Endodermal cell (in vitro differentiated cells): ENCODE results near the gene PYURF. TPM values are rescaled to one million over a fixed set of nuclear protein-coding genes. Genes with fewer than 3 reads are reported as not detected.

Source experiments
- DNase-seq: peaks from one replicate; pipeline ENCODE4 v3.0.0-alpha.2; 2017
- H3K27ac ChIP-seq: 2 replicates; pipeline ENCODE4 v1.5.1; 2013; ENCODE audit warnings: mild to moderate bottlenecking, low read depth, low read length, moderate library complexity
- H3K27me3 ChIP-seq: 2 replicates; pipeline ENCODE4 v1.6.1; 2013; ENCODE audit warnings: mild to moderate bottlenecking, low read length, moderate library complexity; ENCODE audit not compliant: insufficient read depth, control insufficient read depth, poor library complexity, severe bottlenecking
- H3K36me3 ChIP-seq: 2 replicates; pipeline ENCODE4 v1.7.0; 2013; ENCODE audit warnings: mild to moderate bottlenecking, low read length, moderate library complexity; ENCODE audit not compliant: control insufficient read depth, insufficient read depth
- H3K4me1 ChIP-seq: one replicate; pipeline ENCODE4 v1.7.0; 2013; ENCODE audit warnings: low read length; ENCODE audit not compliant: control insufficient read depth, insufficient read depth
- H3K4me3 ChIP-seq: 2 replicates; pipeline ENCODE4 v1.5.1; 2013; ENCODE audit warnings: mild to moderate bottlenecking, low read length, moderate library complexity
- H3K9ac ChIP-seq: 2 replicates; pipeline ENCODE4 v1.6.1; 2013; ENCODE audit warnings: mild to moderate bottlenecking, low read length, moderate library complexity; ENCODE audit not compliant: poor library complexity, severe bottlenecking; ENCODE audit errors: extremely low read depth
- H3K9me3 ChIP-seq: 2 replicates; pipeline ENCODE4 v1.6.1; 2013; ENCODE audit warnings: mild to moderate bottlenecking, low read length, moderate library complexity; ENCODE audit not compliant: control insufficient read depth
- H3K27ac Mint-ChIP-seq: 2 replicates; pipeline ENCODE4 v1.8.0; 2020; ENCODE audit warnings: mixed read lengths
- H3K27me3 Mint-ChIP-seq: 2 replicates; pipeline ENCODE4 v1.8.0; 2021; ENCODE audit warnings: mild to moderate bottlenecking, mixed read lengths; ENCODE audit not compliant: insufficient read depth
- H3K36me3 Mint-ChIP-seq: 2 replicates; pipeline ENCODE4 v1.8.0; 2020; ENCODE audit warnings: low read depth, mixed read lengths
- H3K4me1 Mint-ChIP-seq: 2 replicates; pipeline ENCODE4 v1.8.0; 2020; ENCODE audit warnings: mixed read lengths
- H3K4me3 Mint-ChIP-seq: 2 replicates; pipeline ENCODE4 v1.8.0; 2020; ENCODE audit warnings: mild to moderate bottlenecking, moderate library complexity, mixed read lengths
- H3K9me3 Mint-ChIP-seq: 2 replicates; pipeline ENCODE4 v1.8.0; 2020; ENCODE audit warnings: mild to moderate bottlenecking, mixed read lengths
- CTCF ChIP-seq: fragments of 200-600 bp; sonication (generic); conservative IDR thresholded peaks from 2 replicates; pipeline ENCODE4 v1.5.0; 2021; ENCODE audit warnings: antibody characterized with exemption, mild to moderate bottlenecking
- WGBS, 2 experiments: methylation state at CpG; one replicate each; pipeline versions ENCODE4 v1.1.5 to v1.1.7; 2013; ENCODE audit warnings: missing lambda C conversion rate in 2 of 2, mixed read lengths in 1 of 2; ENCODE audit not compliant: insufficient coverage in 1 of 2, insufficient read length in 1 of 2; 5-methylcytosine and 5-hydroxymethylcytosine counted together
- total RNA-seq, 2 donors: library from RNA; stranded (reverse); fragmentation: NEBNext Ultra II Directional in 1 of 2; extraction: Animal tissue kit (Norgen Biotek cat#: 25700) in 1 of 2; gene quantifications; 2 replicates in 1 of 2; 3 replicates in 1 of 2; pipeline ENCODE4 v1.2.1, GENCODE V29; 2021

Gene PYURF
- total RNA-seq, 2 donors from 2014 or later: 47.8 to 58.3 TPM

- Histone ChIP-seq H3K27ac (no peak overlapping the region), H3K9me3 (no peaks in the 10 kb centered on the region), H3K4me3 (no peak overlapping the region), H3K36me3 (no peaks in the 10 kb centered on the region), H3K4me1 (no peaks in the 10 kb centered on the region), H3K9ac (no peak overlapping the region), H3K27me3 (no peaks in the 10 kb centered on the region)
- no peak for TF ChIP-seq CTCF
- Mint-ChIP-seq H3K4me3 (no peak overlapping the region), H3K27me3 (no peaks in the 10 kb centered on the region), H3K36me3 (peaks cover under 1% of the 10 kb centered on the region), H3K9me3 (no peaks in the 10 kb centered on the region), H3K4me1 (no peaks in the 10 kb centered on the region), H3K27ac (no peak overlapping the region)
- 89 to 91% methylated on average over 7 to 8 of the region's 8 CpGs for WGBS, 2 experiments
- no peak for DNase-seq
Measured at GRCh38 chr4:88514557-88515511, 8.7 kb downstream of the PYURF start.

GRCh38 chr4:88511236-88511635, 12.3 kb downstream of the PYURF start:
- no peaks in the 10 kb centered on the region for H3K4me1 ChIP-seq
- H3K9me3 ChIP-seq: no peaks in the 10 kb centered on the region
- Mint-ChIP-seq H3K36me3 (no peaks in the 10 kb centered on the region), H3K27me3 (no peaks in the 10 kb centered on the region), H3K4me1 (no peaks in the 10 kb centered on the region), H3K27ac (no peak overlapping the region), H3K4me3 (no peak overlapping the region), H3K9me3 (no peaks in the 10 kb centered on the region)
- H3K4me3 ChIP-seq: no peak overlapping the region
- H3K27me3 ChIP-seq: no peaks in the 10 kb centered on the region
- no peak overlapping the region for H3K27ac ChIP-seq
- no peak for DNase-seq
- H3K36me3 ChIP-seq: no peaks in the 10 kb centered on the region
- TF ChIP-seq CTCF: no peak
- 80% methylated on average over 1 of the region's 3 CpGs; no CpG with 5 or more reads in 1 of the 2 experiments for WGBS, 2 experiments
- H3K9ac ChIP-seq: no peak overlapping the region

GRCh38 chr4:88503344-88503743, 20.2 kb downstream of the PYURF start:
- no peak overlapping the region for H3K27ac Mint-ChIP-seq
- H3K27ac ChIP-seq: no peak overlapping the region
- no peak for TF ChIP-seq CTCF
- no peaks in the 10 kb centered on the region for H3K9me3 Mint-ChIP-seq
- H3K9ac ChIP-seq: no peak overlapping the region
- no peak for DNase-seq
- no peaks in the 10 kb centered on the region for H3K27me3 ChIP-seq
- WGBS, 2 experiments: 100% methylated on average over 2 of the region's 2 CpGs; no CpG with 5 or more reads in 1 of the 2 experiments
- no peaks in the 10 kb centered on the region for H3K27me3 Mint-ChIP-seq
- no peak overlapping the region for H3K4me3 ChIP-seq
- no peaks in the 10 kb centered on the region for H3K4me1 Mint-ChIP-seq
- no peak overlapping the region for H3K4me3 Mint-ChIP-seq
- no peaks in the 10 kb centered on the region for H3K36me3 Mint-ChIP-seq
- H3K9me3 ChIP-seq: no peaks in the 10 kb centered on the region
- no peaks in the 10 kb centered on the region for H3K4me1 ChIP-seq
- no peaks in the 10 kb centered on the region for H3K36me3 ChIP-seq
